ENCODE results near the gene RAD50.

- TF ChIP-seq CTCF (IDR thresholded peaks at IDR 0.05; ENCODE audit: low read depth, low read length, poor library complexity, severe bottlenecking) (no peak), EZH2phosphoT487 (IDR thresholded peaks at IDR 0.05; ENCODE audit: borderline replicate concordance, low read length) (no peak)
Observed at GRCh38 chr5:132622608-132623007, 65.8 kb downstream of the RAD50 start.

Measured in DOHH2 (cell line).